HL-60 (cell line): Measurements from ENCODE around the gene SEC14L1.

Source experiments
- DNase-seq, 2 experiments: peaks; one replicate each; pipeline ENCODE4 v3.0.0-alpha.2; 2010 to 2020; ENCODE audit warnings: low read depth in 1 of 2, low spot score in 1 of 2
- H3K27ac ChIP-seq: fragments of 250-450 bp; sonication (Bioruptor Pico); replicated peaks from 2 replicates; pipeline ENCODE4 v1.5.1; 2020; ENCODE audit warnings: mild to moderate bottlenecking, moderate library complexity
- H3K27me3 ChIP-seq: fragments of 250-450 bp; sonication (Bioruptor Pico); 2 replicates; pipeline ENCODE4 v1.5.1; 2021; ENCODE audit warnings: mild to moderate bottlenecking, moderate library complexity; ENCODE audit not compliant: insufficient read depth, poor library complexity, severe bottlenecking
- H3K4me3 ChIP-seq: replicated peaks from 2 replicates; pipeline ENCODE4 v1.5.1; 2011; ENCODE audit warnings: mild to moderate bottlenecking, control low read depth, low read length; ENCODE audit not compliant: insufficient read depth
- GABPA ChIP-seq: IDR thresholded peaks from 2 replicates; pipeline ENCODE4 v1.6.1; 2012; ENCODE audit warnings: low read depth
- POLR2AphosphoS5 ChIP-seq: IDR thresholded peaks from 2 replicates; pipeline ENCODE4 v1.6.1; 2012; ENCODE audit warnings: low read depth
- SPI1 ChIP-seq: IDR thresholded peaks from 2 replicates; pipeline ENCODE4 v1.6.1; 2012; ENCODE audit warnings: low read depth, mild to moderate bottlenecking, borderline replicate concordance
- TF ChIP-seq, protein P1 (sequence below): IDR thresholded peaks from one replicate; pipeline ENCODE4 v1.5.1; 2011; ENCODE audit warnings: low read length, control low read depth, inconsistent platforms; ENCODE audit not compliant: insufficient read depth
- TF ChIP-seq, protein P2 (sequence below): IDR thresholded peaks from 2 replicates; pipeline ENCODE4 v1.6.1; 2012; ENCODE audit warnings: low read depth; ENCODE audit not compliant: insufficient replicate concordance

Gene SEC14L1

DNA sequence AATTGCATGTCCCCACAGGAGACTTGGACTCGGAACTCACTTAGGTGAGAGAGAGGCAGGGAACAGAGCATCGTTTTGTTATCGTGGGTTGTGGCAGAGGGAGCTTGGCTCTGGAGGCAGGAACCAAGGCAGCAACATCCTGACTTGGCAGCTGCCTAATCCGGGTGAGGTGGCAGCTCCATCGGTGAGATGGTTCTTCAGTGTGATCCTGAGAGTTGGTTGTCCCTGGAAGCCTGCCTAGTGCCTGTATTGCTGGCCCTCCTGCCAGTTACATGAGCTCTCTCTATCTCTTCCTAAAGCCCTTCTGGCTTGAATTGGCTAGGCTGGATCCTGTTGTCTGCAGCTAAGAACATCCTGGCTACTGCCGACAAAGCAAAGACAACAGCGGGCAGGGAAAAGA is 19.9 kb upstream of the SEC14L1 start:
- TF ChIP-seq, protein P1, sequence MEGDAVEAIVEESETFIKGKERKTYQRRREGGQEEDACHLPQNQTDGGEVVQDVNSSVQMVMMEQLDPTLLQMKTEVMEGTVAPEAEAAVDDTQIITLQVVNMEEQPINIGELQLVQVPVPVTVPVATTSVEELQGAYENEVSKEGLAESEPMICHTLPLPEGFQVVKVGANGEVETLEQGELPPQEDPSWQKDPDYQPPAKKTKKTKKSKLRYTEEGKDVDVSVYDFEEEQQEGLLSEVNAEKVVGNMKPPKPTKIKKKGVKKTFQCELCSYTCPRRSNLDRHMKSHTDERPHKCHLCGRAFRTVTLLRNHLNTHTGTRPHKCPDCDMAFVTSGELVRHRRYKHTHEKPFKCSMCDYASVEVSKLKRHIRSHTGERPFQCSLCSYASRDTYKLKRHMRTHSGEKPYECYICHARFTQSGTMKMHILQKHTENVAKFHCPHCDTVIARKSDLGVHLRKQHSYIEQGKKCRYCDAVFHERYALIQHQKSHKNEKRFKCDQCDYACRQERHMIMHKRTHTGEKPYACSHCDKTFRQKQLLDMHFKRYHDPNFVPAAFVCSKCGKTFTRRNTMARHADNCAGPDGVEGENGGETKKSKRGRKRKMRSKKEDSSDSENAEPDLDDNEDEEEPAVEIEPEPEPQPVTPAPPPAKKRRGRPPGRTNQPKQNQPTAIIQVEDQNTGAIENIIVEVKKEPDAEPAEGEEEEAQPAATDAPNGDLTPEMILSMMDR: no peak
- TF ChIP-seq POLR2AphosphoS5 (no peak), GABPA (no peak), SPI1 (no peak)
- TF ChIP-seq, protein P2, sequence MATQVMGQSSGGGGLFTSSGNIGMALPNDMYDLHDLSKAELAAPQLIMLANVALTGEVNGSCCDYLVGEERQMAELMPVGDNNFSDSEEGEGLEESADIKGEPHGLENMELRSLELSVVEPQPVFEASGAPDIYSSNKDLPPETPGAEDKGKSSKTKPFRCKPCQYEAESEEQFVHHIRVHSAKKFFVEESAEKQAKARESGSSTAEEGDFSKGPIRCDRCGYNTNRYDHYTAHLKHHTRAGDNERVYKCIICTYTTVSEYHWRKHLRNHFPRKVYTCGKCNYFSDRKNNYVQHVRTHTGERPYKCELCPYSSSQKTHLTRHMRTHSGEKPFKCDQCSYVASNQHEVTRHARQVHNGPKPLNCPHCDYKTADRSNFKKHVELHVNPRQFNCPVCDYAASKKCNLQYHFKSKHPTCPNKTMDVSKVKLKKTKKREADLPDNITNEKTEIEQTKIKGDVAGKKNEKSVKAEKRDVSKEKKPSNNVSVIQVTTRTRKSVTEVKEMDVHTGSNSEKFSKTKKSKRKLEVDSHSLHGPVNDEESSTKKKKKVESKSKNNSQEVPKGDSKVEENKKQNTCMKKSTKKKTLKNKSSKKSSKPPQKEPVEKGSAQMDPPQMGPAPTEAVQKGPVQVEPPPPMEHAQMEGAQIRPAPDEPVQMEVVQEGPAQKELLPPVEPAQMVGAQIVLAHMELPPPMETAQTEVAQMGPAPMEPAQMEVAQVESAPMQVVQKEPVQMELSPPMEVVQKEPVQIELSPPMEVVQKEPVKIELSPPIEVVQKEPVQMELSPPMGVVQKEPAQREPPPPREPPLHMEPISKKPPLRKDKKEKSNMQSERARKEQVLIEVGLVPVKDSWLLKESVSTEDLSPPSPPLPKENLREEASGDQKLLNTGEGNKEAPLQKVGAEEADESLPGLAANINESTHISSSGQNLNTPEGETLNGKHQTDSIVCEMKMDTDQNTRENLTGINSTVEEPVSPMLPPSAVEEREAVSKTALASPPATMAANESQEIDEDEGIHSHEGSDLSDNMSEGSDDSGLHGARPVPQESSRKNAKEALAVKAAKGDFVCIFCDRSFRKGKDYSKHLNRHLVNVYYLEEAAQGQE: no peak
- Histone ChIP-seq H3K27ac (no peak overlapping the region), H3K4me3 (no peak overlapping the region), H3K27me3 (no peaks in the 10 kb centered on the region)
- no peak for DNase-seq

DNA sequence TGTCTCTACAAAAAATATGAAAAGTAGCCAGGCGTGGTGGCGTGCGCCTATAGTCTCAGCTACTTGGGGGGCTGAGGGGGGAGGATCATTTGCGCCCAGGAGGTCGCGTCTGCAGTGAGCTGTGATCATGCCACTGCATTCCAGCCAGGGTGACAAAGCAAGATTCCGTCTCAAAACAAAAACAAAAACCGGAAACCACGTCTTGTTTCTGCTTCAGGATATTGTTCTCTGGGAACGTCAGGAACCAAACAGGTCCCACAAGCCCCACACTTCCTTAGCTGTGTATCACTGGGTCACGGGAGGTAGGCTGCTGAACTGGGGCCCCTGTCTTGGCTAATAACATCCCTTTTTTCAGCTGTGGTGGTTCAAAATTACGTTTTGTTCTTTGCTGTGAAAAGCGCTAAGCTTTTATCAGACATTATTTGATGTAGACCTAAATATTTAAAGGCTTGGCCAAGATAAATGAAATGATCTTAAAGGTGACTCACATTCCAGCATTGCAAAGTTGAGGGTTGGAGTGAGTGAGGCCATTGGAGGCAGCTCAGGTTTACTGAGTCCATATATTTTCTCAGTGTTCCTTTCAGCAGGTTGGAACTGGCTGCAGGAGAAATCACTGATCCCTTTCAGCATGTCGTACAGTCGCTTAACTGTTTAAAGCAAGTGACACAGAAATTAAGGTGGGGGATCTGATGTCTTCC is 16.4 kb upstream of the SEC14L1 start:
- no peaks in the 10 kb centered on the region for H3K27me3 ChIP-seq
- peak; percentile 32; the same call in 1 of the 2 replicates for TF ChIP-seq SPI1
- TF ChIP-seq, protein P2: no peak
- H3K27ac ChIP-seq: no peak overlapping the region
- no peak for DNase-seq
- no peak overlapping the region for H3K4me3 ChIP-seq

DNA sequence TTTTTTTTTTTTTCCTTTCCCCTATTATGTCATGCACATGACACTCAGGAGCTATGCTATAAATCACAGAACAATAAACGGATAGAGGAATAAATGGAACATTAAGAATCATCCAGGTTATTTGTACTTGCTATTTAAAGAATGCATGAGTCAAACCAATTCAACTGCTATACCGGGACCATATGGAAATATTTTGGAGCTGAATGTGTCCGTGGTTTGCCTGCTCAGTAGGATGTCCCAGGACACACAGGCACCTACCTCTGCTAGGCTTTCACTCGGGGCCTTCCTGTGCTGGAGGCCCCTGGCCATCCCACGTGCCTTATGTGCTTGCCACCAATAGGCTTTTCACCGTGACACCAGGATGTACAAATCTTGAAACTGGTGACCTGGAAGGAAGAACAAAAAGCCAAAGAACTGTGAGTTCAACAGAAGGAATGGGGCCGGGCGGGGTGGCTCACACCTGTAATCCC is 15.3 kb upstream of the SEC14L1 start:
- H3K27ac ChIP-seq: no peak overlapping the region
- DNase-seq: no peak
- TF ChIP-seq, protein P1: no peak
- TF ChIP-seq POLR2AphosphoS5: no peak
- TF ChIP-seq, protein P2: no peak
- TF ChIP-seq SPI1: no peak
- TF ChIP-seq GABPA: no peak
- no peak overlapping the region for H3K4me3 ChIP-seq
- no peaks in the 10 kb centered on the region for H3K27me3 ChIP-seq
